Upper lobe of left lung (tissue), 4 donors: Measurements from ENCODE around the gene PTGDS.

Source experiments
- EP300 ChIP-seq, 4 donors: sonication (generic); formaldehyde crosslinking; IDR thresholded peaks; one replicate each; pipeline ENCODE4 v1.5.1; 2017; ENCODE audit warnings: antibody characterized with exemption in 4 of 4, control low read depth in 2 of 4
- POLR2A ChIP-seq, 4 donors: fragments of 450-650 bp; IDR thresholded peaks; one replicate each; pipeline ENCODE4 v1.5.1; 2016 to 2017; ENCODE audit warnings: antibody characterized with exemption in 4 of 4, mild to moderate bottlenecking in 2 of 4
- POLR2AphosphoS5 ChIP-seq, 2 donors: sonication (generic); formaldehyde crosslinking; IDR thresholded peaks; one replicate each; pipeline ENCODE4 v1.5.1; 2017; ENCODE audit warnings: antibody characterized with exemption in 2 of 2
- TF ChIP-seq, protein P1 (sequence below), 6 experiments: fragments of 450-650 bp in 4 of 6; fragments of 200-600 bp in 2 of 6; sonication (generic) in 2 of 6; IDR thresholded peaks; one replicate each; pipeline ENCODE4 v1.5.1; 2016 to 2019; ENCODE audit warnings: antibody characterized with exemption in 6 of 6

DNA sequence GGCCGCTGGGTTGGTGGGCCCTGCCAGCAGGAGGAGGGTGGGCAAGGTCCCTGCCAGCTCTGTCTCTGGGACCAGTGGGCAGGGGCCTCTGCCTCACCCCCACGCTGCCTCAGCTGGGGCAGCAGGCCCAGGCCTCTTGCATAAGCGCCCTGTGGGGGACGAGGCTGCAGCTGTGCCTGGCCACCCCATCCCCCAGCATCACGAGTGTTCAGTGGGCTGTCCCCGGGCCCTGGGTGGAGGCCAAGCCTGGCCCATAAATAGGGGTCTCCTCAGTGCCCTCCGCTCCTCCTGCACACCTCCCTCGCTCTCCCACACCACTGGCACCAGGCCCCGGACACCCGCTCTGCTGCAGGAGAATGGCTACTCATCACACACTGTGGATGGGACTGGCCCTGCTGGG is at the start of gene PTGDS:
- TF ChIP-seq, protein P1, sequence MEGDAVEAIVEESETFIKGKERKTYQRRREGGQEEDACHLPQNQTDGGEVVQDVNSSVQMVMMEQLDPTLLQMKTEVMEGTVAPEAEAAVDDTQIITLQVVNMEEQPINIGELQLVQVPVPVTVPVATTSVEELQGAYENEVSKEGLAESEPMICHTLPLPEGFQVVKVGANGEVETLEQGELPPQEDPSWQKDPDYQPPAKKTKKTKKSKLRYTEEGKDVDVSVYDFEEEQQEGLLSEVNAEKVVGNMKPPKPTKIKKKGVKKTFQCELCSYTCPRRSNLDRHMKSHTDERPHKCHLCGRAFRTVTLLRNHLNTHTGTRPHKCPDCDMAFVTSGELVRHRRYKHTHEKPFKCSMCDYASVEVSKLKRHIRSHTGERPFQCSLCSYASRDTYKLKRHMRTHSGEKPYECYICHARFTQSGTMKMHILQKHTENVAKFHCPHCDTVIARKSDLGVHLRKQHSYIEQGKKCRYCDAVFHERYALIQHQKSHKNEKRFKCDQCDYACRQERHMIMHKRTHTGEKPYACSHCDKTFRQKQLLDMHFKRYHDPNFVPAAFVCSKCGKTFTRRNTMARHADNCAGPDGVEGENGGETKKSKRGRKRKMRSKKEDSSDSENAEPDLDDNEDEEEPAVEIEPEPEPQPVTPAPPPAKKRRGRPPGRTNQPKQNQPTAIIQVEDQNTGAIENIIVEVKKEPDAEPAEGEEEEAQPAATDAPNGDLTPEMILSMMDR (IDR thresholded peaks at IDR 0.05), result no peak
- TF ChIP-seq POLR2A (IDR thresholded peaks at IDR 0.05), result no peak
- TF ChIP-seq EP300 (IDR thresholded peaks at IDR 0.05), result no peak
- peak in 1 of 2 donors; percentile 18 for TF ChIP-seq POLR2AphosphoS5 (IDR thresholded peaks at IDR 0.05)
